K562 (cell line): ENCODE data around the gene IL12RB1. TPM values are rescaled to one million over a fixed set of nuclear protein-coding genes. Genes with fewer than 3 reads are reported as not detected.

ENCODE experiments used
- BCL6 ChIP-seq: fragments of 250-450 bp; sonication (Bioruptor Pico); IDR thresholded peaks from 2 replicates; pipeline ENCODE4 v1.4.0; 2020
- CHD4 ChIP-seq: fragments of 200-600 bp; sonication (generic); IDR thresholded peaks from 3 replicates; pipeline ENCODE4 v1.6.1; 2012; ENCODE audit warnings: low read depth, mild to moderate bottlenecking, mixed read lengths, low read length, inconsistent platforms; ENCODE audit not compliant: insufficient read depth, insufficient replicate concordance, poor library complexity, severe bottlenecking
- ESRRA ChIP-seq: fragments of 450-650 bp; IDR thresholded peaks from 2 replicates; pipeline ENCODE4 v1.6.1; 2014; ENCODE audit warnings: low read depth, mild to moderate bottlenecking, moderate library complexity, borderline replicate concordance
- ETV1 ChIP-seq: fragments of 450-650 bp; conservative IDR thresholded peaks from 2 replicates; pipeline ENCODE4 v1.6.1; 2016; ENCODE audit warnings: missing genetic modification characterization, control low read depth, low read depth, missing compliant biosample characterization
- ETV5 ChIP-seq: sonication (generic); formaldehyde crosslinking; IDR thresholded peaks from 2 replicates; pipeline ENCODE4 v1.4.0; 2020; ENCODE audit warnings: low read depth, mild to moderate bottlenecking, missing genetic modification reagents
- HDAC1 ChIP-seq, 2 experiments: fragments of 450-650 bp; IDR thresholded peaks; 2 replicates each; pipeline ENCODE4 v1.6.1; 2016 to 2017; ENCODE audit warnings: inconsistent platforms in 1 of 2, mild to moderate bottlenecking in 1 of 2, moderate library complexity in 1 of 2
- HIVEP1 ChIP-seq: fragments of 250-450 bp; sonication (Bioruptor Pico); IDR thresholded peaks from 2 replicates; pipeline ENCODE4 v1.4.0; 2020; ENCODE audit warnings: mild to moderate bottlenecking
- MBD2 ChIP-seq: sonication (generic); IDR thresholded peaks from 2 replicates; pipeline ENCODE4 v1.6.1; 2016; ENCODE audit warnings: low read depth, borderline replicate concordance
- MIER1 ChIP-seq: fragments of 450-650 bp; IDR thresholded peaks from 2 replicates; pipeline ENCODE4 v1.6.1; 2016; ENCODE audit warnings: antibody characterized with exemption, mild to moderate bottlenecking, low read depth
- MXI1 ChIP-seq: IDR thresholded peaks from 2 replicates; pipeline ENCODE4 v1.6.1; 2011; ENCODE audit warnings: low read depth, mild to moderate bottlenecking, improper control_type of control experiment, low read length
- NEUROD1 ChIP-seq: fragments of 150-350 bp; IDR thresholded peaks from 2 replicates; pipeline ENCODE4 v1.6.1; 2014; ENCODE audit warnings: borderline replicate concordance, low read length, low read depth; ENCODE audit not compliant: partially characterized antibody
- RAD21 ChIP-seq, 2 experiments: fragments of 250-450 bp in 1 of 2; fragments of 450-650 bp in 1 of 2; sonication (Bioruptor Pico) in 1 of 2; formaldehyde crosslinking in 1 of 2; IDR thresholded peaks in 1 of 2; conservative IDR thresholded peaks in 1 of 2; 2 replicates each; pipeline versions ENCODE4 v1.4.0 to v1.8.0; 2020 to 2022; ENCODE audit warnings: mild to moderate bottlenecking in 2 of 2, moderate library complexity in 1 of 2
- TAL1 ChIP-seq: fragments of 450-650 bp; IDR thresholded peaks from 2 replicates; pipeline ENCODE4 v1.6.1; 2016; ENCODE audit warnings: mild to moderate bottlenecking
- YBX1 ChIP-seq: fragments of 450-650 bp; IDR thresholded peaks from 2 replicates; pipeline ENCODE4 v1.7.1; 2016; ENCODE audit warnings: mild to moderate bottlenecking
- ZNF212 ChIP-seq: fragments of 450-650 bp; formaldehyde crosslinking; IDR thresholded peaks from 2 replicates; pipeline ENCODE4 v1.4.0; 2020; ENCODE audit warnings: mild to moderate bottlenecking
- ZNF561 ChIP-seq: fragments of 450-650 bp; formaldehyde crosslinking; conservative IDR thresholded peaks from 2 replicates; pipeline ENCODE4 v1.4.0; 2020; ENCODE audit warnings: mild to moderate bottlenecking, moderate library complexity
- ZSCAN32 ChIP-seq: fragments of 450-650 bp; formaldehyde crosslinking; IDR thresholded peaks from 2 replicates; pipeline ENCODE4 v1.4.0; 2020; ENCODE audit warnings: mild to moderate bottlenecking, moderate library complexity
- polyA plus RNA-seq, 8 experiments: library from polyadenylated mRNA; depleted of rRNA in 4 of 8; stranded (reverse) in 5 of 8; unstranded in 3 of 8; fragments of >200 nt; fragmentation: Nextera tagmentation in 2 of 8; fragmentation: Illumina TruSeq in 1 of 8; extraction: Ambion mirVana in 2 of 8; extraction: Trizol in 1 of 8; gene quantifications; 2 replicates each; pipeline versions ENCODE4 v1.2.1 to v1.2.3, GENCODE V29; 2011 to 2014; ENCODE audit warnings: inconsistent platforms in 1 of 8, missing spikeins in 1 of 8
- total RNA-seq, 7 experiments: library from RNA; depleted of rRNA in 6 of 7; stranded (reverse); fragments of >200 nt in 6 of 7; fragmentation: Illumina TruSeq in 2 of 7; extraction: Trizol in 2 of 7; gene quantifications; 2 replicates each; pipeline versions ENCODE4 v1.2.1 to v1.2.3, GENCODE V29; 2011 to 2021; ENCODE audit warnings: low replicate concordance in 1 of 7
- TF ChIP-seq, protein P1 (sequence below): fragments of 250-450 bp; sonication (Bioruptor Pico); IDR thresholded peaks from 2 replicates; pipeline ENCODE4 v1.5.0; 2021; ENCODE audit warnings: mild to moderate bottlenecking, moderate library complexity
- TF ChIP-seq, protein P2 (sequence below): conservative IDR thresholded peaks from 2 replicates; pipeline ENCODE4 v1.6.1; 2011; ENCODE audit warnings: low read depth, mild to moderate bottlenecking, low read length; ENCODE audit not compliant: control insufficient read depth
- TF ChIP-seq, protein P3 (sequence below): fragments of 250-450 bp; sonication (Bioruptor Pico); IDR thresholded peaks from 2 replicates; pipeline ENCODE4 v1.5.0; 2021
- TF ChIP-seq, protein P4 (sequence below), 2 experiments: fragments of 450-650 bp in 1 of 2; IDR thresholded peaks; 2 replicates each; pipeline ENCODE4 v1.6.1; 2011 to 2017; ENCODE audit warnings: low read depth in 2 of 2, antibody characterized with exemption in 1 of 2, borderline replicate concordance in 1 of 2, low read length in 1 of 2, mild to moderate bottlenecking in 1 of 2, mixed read lengths in 1 of 2; ENCODE audit not compliant: control insufficient read depth in 1 of 2

IL12RB1 gene
- total and polyA plus RNA-seq, 9 of the 15 experiments (the other 6 are each of a cell fraction or from before 2014, with no cell fraction given) = 0.04 to 0.07 (median 0.06) TPM; not detected in 5

DNA sequence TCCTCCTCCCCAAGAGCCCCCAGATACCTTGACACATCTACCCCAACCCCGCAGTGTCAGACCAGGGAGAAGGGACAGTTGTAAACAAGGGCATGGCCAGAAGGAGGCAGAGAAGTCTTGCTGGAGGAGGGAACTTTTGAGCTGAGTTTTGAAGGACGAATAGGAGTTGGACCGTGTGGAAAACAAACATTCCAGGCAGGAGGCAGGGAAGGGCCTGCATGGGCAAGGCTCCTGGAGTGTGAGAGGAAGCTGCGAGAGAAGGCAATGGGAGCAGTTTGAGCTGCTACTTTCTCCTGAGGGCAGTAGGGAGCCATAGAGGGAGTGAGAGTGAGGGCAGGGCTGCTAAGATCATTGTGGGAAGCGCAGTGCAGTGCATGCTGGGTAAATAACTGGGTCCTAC lies 23.3 kb downstream of the IL12RB1 start (continued):
- TF ChIP-seq, protein P1, sequence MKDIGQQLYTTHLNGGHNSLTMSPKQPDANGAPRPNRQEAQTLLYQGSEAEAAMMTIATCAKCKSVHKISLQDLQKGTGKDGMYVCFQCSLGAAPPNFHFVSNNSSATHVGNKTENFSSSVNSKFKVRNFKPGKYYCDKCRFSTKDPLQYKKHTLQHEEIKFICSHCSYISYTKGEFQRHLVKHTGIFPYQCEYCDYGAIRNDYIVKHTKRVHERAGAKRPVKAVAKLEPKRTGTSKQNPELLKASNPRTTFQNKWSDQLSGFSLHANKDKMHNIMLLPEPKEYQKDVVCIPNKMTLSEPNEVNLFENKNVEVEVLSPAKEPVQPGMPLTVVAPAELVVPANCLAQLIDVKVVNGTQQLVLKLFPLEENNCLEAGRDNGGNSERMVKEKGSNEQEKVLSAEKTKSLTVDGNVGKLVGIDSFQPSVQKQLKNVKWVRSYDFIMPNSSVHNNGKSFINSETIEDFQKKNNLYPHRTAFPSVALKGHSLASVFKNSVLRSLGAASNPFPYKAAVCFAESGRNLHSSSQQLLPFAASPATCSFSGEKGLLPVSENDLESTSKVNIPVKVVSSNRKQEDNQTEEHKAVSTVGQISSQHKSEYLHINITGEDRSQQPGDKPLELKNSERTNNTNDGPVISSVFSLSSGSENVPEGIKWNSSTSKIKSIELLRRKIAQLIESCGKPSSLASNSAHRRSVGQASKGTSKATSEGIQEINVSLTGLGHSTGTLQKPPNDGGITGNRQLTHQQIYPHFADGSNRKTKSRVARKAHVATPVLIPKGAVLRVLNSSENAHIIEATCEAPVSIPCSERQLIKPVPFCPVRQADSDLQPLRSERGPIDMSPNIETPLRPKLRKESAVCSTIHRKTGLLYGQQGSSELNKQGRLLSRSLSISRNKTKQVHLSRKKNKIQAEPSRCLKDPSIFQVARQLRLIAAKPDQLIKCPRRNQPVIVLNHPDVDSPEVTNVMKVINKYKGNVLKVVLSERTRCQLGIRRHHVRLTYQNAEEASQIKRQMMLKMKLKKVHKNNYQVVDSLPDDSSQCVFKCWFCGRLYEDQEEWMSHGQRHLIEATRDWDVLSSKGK (CRISPR knock-in tag) = no peak
- TF ChIP-seq TAL1 (no peak), ZNF561 (CRISPR knock-in tag) (no peak), NEUROD1 (no peak), ZNF212 (CRISPR knock-in tag) (no peak), HDAC1 (IDR thresholded peaks at IDR 0.05) (peak; percentile 60 to 83; a peak in 3 of 4 replicates), ZSCAN32 (no peak), HIVEP1 (CRISPR knock-in tag) (no peak), RAD21 (CRISPR knock-in tag; conservative IDR thresholded peaks at IDR 0.05 in 1 of 2, IDR thresholded peaks at IDR 0.05 in 1 of 2) (peak; percentile 58 to 69), CHD4 (peak; percentile 95), ETV1 (tag) (no peak), MIER1 (0 out of 2 replicates have a peak, but pooled peaks have one; percentile 26), BCL6 (CRISPR knock-in tag) (no peak), ESRRA (peak; percentile 70; the same call in 1 of the 2 replicates), MXI1 (no peak), MBD2 (no peak), YBX1 (no peak), ETV5 (no peak)
- TF ChIP-seq, protein P2, sequence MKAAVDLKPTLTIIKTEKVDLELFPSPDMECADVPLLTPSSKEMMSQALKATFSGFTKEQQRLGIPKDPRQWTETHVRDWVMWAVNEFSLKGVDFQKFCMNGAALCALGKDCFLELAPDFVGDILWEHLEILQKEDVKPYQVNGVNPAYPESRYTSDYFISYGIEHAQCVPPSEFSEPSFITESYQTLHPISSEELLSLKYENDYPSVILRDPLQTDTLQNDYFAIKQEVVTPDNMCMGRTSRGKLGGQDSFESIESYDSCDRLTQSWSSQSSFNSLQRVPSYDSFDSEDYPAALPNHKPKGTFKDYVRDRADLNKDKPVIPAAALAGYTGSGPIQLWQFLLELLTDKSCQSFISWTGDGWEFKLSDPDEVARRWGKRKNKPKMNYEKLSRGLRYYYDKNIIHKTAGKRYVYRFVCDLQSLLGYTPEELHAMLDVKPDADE = no peak
- TF ChIP-seq, protein P3, sequence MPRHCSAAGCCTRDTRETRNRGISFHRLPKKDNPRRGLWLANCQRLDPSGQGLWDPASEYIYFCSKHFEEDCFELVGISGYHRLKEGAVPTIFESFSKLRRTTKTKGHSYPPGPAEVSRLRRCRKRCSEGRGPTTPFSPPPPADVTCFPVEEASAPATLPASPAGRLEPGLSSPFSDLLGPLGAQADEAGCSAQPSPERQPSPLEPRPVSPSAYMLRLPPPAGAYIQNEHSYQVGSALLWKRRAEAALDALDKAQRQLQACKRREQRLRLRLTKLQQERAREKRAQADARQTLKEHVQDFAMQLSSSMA (CRISPR knock-in tag) = no peak
- TF ChIP-seq, protein P4, sequence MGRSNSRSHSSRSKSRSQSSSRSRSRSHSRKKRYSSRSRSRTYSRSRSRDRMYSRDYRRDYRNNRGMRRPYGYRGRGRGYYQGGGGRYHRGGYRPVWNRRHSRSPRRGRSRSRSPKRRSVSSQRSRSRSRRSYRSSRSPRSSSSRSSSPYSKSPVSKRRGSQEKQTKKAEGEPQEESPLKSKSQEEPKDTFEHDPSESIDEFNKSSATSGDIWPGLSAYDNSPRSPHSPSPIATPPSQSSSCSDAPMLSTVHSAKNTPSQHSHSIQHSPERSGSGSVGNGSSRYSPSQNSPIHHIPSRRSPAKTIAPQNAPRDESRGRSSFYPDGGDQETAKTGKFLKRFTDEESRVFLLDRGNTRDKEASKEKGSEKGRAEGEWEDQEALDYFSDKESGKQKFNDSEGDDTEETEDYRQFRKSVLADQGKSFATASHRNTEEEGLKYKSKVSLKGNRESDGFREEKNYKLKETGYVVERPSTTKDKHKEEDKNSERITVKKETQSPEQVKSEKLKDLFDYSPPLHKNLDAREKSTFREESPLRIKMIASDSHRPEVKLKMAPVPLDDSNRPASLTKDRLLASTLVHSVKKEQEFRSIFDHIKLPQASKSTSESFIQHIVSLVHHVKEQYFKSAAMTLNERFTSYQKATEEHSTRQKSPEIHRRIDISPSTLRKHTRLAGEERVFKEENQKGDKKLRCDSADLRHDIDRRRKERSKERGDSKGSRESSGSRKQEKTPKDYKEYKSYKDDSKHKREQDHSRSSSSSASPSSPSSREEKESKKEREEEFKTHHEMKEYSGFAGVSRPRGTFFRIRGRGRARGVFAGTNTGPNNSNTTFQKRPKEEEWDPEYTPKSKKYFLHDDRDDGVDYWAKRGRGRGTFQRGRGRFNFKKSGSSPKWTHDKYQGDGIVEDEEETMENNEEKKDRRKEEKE (IDR thresholded peaks at IDR 0.05; ENCODE audit: borderline replicate concordance in 1 of 2, control insufficient read depth in 1 of 2, low read depth in 2 of 2, low read length in 1 of 2) = no peak
